GM21528 (cell line): ENCODE measurements around the gene GRB2.

ENCODE experiments used
- ATAC-seq: cut with Tn5 transposase; IDR thresholded peaks from one replicate; pipeline ENCODE4 v1.9.1; 2021; ENCODE audit warnings: mild to moderate bottlenecking, moderate library complexity; ENCODE audit not compliant: unreplicated experiment, low FRiP score

Gene GRB2

DNA sequence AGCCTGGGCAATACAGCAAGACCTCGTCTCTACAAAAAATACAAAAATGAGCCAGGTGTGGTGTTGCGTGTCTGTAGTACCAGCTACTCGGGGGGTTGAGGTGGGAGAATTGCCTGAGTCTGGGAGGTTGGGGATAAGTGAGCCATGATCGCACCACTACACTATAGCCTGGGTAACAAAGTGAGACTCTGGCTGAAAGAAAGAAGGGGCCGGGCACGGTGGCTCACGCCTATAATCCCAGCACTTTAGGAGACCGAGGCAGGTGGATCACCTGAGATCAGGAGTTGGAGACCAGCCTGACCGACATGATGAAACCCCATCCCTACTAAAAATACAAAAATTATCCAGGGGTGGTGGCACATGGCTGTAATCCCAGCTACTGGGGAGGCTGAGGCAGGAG, 10.5 kb upstream of the GRB2 start:
- no peak for ATAC-seq

DNA sequence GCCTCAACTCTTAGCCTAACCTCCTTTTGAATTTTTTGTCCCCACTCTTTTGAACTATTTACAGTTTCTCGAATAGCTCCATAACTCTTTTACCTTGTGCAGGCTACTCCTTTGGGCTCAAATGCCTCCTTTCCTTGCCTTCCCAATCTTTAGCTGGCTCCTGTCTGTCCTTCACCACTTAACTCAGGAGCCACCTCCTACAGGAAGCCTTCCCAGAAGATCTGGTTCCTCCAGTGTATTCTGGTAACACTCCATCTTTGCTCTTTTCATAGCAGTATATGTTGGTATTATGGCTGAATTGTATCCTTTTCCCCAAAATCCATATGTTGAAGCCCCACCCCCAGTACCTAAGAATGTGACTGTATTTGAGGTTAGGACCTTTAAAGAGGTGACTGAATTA, 9.0 kb upstream of the GRB2 start:
- ATAC-seq = no peak

DNA sequence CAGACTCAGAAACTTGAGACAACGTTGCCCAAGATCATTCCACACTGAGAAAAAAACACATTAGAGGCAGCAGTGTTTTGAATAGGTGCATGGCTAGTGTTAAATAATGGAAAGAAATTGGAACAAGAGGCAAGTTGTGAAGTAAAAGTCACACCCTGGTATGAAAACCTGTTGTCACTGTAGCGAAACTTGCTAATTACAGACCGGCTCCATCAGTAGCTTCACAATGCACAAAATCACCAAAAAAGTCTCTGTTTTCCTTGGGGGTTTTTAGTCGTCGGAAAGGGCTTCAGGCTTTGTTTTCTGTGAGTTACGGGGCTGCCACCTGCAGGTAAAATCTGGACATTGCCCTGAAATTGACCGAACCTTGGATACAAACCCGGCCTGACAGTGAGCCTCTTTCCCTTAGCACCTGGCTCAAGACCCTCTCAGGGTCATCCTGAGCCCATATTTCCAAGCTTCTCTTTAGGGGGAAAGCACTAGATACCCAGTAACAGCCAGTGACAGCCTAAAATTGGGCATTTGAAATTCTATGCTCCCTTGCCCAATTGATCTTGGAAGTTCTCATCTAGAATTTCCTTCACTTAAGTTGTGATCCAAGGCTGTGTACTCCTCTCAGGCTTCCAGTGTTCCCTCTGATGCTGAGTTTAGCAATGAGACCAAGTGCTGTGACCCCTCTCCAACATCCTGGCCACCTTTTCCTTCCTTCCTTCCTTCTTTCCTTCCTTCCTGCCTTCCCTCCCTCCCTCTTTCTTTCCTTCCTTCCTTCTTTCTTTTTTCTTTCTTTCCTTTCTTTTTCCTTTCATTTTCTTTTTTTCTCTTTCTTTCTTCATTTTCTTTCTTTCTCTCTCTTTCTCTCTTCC, 7.2 kb upstream of the GRB2 start:
- peak; percentile 52 for ATAC-seq

DNA sequence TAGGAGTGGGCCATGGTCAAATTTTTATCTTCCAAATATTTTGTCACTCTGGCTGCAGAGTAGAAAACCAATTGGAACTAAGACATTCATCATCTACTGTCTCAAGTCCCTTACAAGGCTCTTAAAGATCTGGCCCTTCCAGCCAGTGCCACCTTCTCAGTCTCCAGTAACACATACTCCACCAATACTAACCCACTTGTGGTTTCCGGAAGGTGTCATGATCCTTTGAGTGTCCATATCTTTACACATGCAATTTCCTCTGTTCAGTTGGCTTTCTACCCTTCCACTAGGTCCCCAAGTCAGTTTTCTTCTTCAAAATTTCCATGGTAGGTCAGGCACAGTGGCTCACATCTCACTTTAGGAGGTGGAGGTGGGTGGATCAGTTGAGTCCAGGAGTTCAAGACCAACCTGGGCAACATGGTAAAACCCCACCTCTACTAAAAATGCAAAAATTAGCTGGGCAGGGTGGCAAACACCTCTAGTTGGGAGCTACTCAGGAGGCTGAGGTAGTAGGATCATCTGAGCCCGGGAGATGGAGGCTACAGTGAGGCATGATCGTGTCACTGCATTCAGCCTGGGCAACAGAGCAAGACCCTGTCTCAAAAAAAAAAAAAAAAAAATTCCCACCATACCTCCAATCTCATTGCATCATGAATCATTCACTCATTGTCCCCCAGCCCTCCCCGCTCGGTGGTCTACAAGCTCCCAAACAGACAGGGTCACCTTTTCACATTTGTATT, 6.0 kb upstream of the GRB2 start:
- no peak for ATAC-seq

DNA sequence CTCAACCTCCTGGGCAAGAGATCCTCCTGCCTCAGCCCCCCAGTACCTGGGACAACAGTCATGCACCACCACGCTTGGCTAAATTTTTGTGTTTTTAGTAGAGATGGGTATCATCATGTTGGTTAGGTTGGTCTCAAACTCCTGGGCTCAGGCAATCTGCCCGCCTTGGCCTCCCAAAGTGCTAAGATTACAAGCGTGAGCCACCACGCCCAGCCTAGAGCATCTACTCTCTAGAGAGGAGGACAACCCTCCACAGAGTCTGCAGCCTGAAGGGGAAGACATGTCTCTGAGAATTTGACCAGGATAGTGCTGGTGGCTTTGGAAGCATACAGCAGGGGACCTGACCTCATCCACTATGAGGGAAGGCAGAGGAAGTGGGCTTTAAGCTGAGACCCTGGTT, 4.7 kb upstream of the GRB2 start:
- ATAC-seq = no peak

DNA sequence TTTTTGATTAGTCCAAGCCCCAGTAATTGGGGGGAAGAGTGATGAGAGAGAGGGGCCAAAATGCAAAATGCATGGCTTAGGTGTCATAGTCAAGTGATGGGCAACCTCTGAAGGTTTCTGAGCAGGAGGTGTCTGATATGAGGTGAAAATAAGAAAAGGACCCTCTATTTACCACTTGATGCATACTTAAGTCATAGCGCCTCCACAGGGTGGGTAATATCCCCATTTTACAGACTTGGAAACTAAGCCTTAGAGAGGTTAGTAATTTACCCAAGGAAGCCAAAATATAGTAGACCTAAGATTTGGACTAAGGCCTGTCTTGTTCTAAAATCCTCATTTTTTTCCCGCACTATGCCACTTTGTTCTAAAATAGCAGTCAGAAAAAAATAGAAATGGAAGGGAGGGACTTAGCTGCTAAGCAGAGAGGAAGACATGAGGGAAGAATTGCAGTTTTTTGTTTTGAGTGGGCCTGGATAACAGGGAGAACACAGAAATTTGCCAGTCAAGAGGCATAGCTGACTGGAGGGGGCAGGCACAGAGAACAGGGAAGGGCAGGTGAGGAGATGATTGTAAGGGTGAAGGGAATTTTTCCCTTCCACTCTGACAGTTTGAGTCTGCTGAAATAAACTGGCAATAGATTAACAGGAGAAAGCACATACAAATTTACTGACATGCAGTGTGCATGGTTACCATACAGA, 2.3 kb upstream of the GRB2 start:
- no peak for ATAC-seq

DNA sequence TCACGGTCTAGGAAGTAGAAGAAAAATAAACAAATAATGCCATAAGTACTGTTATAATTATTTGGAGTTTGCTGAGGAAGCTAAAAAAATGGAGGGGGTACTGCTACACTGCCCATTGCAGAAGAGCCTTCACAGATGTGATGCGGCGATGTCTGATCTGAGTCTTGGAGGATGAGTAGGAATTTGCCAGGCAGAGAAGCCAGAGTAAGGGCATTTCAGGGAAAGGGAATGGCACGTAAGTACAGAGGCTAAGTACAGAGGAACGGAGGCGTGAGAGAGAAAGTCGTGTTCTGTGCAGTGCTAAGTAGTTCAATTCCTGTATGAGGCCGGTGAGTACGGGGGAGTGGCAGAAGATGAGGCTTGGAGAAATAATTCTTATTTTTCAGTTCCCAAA, 741 bp upstream of the GRB2 start:
- peak; percentile 0 for ATAC-seq

DNA sequence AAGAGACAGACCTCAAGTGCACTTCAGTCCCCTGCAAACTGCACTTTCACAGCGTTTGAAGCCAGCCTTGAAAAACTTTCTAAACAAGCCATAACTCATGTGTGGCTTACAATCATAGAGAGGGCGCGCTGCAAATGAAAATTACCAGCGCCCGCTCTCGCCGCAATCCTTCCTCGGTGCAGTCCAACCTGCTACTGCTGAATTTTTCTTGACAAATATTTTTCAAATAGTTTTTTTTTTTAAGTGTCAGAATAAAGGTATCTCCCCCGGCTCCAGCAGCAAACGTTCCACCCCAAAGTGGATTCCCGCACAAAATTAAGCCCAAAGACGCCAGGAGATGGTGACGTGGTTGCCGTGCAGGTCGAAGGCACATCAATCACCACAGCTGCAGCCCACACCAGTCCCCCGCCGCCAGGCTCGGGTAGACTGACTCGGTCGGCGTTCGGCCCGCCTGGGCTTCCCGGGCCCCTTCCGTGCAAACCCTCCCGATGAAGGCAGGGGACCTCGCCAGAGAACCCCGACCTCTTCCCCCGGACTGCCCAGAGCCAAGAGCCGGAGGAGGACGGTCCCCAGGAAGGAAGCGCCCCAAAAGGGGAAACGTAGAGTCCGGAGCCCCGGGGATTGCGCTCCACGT, 630 bp downstream of the GRB2 start:
- ATAC-seq = peak; percentile 19

DNA sequence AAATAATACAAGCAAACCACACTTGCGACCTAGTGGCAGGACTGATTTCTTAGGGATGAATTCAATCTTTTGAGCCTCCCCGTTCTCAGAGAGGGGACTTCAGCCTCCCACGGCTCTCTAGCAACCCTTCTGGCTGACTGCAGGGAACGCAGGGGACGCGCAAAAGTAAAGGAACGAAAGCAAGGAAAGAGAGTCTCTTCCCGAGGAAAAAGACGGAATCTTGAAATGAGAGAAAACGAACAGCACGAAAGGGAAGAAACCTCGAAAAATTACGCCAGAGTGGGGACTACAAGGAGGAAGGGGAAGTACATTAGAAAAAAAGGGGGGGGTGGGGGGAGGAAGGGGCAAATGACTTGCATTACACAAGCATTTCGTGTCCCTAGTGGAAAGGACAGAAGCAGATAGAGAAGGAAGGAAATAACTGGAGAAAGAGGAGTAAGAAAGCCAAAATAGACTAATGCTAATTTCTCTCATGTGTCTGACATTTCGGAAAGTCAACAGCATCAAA, 1.2 kb downstream of the GRB2 start:
- ATAC-seq = no peak

DNA sequence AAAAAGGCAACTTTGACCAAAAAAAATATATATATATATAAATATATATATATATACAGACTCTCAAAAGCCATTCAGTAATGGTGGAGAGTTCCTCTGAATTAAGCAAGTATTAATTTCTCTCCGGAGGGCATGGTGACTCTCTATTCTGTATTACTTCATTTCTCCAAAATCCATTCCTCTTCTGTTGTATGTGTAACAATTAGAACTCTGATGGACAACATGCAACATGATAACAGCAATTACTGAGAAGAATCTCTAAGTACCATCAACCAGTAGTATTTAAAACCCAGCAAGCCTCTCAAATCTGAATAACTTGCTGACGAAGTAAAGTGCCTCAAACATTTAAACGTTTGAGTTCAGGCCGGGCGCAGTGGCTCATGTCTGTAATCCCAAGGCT, 2.3 kb downstream of the GRB2 start:
- ATAC-seq = no peak

DNA sequence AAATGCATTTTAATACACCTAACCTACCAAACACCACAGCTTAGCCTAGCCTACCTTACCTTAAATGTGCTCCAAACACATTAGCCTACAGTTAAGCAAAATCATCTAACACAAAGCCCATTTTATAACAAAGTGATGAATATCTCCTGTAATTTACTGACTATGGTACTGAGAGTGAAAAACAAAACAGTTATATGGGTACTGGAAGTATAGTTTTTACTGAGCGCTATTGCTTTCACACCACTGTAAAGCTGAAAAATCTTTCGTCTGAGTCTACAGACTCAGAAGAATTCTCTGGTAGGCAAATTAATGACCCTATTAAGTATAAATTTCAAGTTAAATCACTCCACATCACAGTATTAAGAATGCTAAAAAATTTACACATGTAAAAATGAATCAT, 3.5 kb downstream of the GRB2 start:
- ATAC-seq = no peak

DNA sequence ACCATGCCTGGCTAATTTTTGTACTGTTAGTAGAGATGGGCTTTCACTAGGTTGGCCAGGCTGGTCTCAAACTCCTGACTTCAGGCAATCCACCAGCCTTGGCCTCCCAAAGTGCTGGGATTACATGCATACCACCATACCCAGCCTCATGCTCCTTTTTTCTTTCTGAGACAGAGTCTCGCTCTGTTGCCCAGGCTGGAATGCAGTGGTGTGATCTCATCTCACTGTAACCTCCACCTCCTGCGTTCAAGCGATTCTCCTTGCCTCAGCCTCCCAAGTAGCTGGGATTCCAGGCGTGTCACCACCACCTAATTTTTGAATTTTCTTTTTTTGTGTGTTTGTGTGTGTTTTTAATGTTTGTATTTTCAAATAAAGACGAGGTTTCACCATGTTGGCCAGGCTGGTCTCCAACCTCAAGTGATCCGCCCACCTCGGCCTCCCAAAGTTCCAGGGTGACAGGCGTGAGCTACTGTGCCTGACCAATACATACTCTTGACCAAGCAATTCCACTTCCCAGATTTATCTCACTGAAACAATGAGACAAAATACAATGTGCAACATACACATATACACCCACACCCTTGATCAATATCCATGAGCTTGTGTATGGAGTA, 5.0 kb downstream of the GRB2 start:
- no peak for ATAC-seq

DNA sequence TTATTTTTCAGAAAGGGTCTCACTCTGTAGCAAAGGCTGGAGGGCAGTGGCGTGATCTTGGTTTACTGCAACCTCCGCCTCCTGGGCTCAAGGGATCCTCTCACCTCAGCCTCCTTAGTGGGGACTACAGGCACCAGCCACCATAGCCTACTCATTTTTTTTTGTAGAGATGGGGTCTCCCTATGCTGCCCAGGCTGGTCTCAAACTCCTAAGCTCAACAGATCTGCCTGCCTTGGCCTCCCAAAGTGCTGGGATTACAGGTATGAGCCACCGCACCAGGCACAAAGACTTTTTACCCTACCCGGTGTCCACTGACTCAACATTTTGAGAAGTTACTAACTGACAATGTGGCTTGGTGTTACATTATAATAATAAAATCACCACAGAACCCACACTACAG, 7.2 kb downstream of the GRB2 start:
- ATAC-seq = no peak

DNA sequence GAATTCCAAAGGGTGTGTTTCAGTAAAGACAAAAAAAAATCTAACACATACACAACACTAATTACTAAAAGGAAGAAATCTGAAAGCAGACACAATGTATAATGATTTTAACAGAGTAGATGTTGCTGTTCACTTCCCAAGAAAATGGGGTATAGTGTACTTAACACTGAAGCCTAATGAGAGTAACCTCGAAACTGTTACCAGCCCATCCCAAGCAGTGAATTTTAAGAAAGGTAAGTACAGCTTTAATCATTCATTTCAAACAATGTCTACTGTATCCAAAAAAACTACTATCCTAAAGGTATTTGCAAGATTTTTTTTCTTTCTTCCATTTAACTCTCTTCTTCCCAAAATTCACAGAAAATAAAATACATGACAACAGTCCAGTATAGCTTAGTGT, 8.3 kb downstream of the GRB2 start:
- no peak for ATAC-seq

DNA sequence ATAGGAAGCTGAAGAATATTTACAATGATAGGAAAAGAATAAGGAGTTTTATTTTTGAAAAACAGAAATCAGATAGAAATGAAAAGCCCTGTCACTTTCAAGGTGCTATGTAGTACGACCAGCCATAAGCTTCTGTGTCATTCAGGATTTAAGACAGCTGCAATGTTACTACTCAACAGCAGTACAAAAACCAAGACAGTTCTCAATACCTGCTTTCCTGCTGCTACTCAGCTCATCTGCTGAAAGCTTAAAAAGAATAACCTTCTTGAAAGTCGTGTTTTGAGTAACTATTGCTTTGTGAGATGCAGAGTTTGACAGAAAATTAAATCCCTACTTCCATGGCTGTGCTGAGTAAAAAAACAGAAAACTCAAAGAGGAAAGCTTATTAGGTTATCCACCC, 8.7 kb downstream of the GRB2 start:
- no peak for ATAC-seq

DNA sequence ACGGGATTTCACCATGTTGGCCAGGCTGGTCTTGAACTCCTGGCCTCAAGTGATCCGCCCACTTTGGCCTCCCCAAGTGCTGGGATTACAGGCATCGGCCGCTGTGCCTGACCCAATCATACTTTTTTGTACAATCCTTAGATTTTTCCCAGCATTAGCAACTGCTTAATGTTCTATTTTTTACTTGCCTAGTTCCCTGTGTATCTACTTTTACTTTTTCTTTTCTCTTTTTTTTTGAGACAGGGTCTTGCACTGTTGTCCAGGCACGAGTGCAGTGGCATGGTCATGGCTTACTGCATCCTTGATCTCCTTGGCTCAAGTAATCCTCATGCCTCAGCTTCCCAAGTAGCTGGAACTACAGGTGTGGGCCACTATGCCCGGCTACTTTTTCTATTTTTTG, 9.5 kb downstream of the GRB2 start:
- no peak for ATAC-seq

DNA sequence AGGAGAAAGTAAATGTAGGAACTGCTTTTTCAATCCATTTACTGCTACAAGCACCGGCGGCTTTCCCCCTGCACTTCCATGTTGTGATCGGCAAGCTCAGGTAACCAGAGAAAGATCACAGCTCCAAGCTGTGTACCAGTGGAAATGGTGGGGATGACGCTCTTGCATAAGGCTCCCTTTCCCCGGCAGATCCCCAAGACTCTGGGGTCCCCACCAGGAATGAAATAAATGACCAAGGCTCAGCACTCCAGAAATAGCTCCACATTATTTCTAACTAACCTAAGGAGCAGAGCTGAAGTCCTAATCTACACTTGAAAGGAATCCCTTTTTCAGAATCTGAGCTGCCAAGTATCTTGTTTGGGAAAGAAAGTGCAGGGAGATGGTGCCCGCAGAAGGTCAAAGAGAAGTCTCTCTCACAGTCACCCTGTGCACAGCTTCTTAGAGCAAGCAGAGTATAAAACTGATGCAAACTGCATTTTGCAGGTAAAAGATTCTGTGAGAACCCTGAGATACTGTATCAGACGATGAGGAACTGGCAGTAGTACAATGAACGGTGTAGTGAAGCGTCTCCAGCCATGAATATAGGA, 11.1 kb downstream of the GRB2 start:
- ATAC-seq = no peak

DNA sequence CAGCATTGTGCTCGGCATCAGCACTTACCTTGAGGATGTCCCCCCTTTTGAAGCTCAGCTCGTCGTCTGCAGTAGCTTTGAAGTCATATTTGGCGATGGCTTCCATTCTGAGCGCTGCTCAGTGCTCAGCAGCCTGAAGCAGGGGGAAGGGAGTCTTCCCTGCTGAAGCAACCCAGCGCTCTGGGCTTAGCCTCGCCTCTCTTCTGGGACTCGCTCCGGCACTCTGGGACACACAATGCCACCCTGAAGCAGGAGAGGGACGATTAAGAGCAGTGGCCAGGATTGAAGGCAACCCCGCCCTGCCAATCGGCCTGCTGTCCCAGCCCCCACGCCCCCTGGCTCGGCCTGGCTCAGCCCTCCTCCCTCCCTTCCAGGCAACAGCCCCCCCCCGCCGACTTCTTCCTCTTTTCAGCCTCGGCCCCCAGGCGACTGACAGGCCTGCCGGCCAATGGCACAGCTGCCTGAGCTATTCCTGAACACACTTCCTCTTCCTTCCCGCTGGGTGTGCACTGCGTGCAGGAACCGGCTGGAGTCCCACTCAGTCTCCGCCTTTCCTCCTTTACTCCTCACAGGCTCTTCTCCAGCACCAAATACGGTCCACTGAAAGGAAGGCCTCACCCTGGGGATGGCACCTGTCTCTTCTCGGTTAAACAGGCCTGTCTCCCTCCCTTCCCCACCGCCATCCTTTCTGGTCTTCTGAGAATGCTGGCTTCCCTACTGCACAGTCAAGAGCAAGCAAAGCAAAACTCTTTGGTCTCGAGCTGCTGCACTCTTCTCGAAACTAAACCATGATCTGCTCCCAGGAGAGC, 11.8 kb downstream of the GRB2 start:
- peak; percentile 59 for ATAC-seq

DNA sequence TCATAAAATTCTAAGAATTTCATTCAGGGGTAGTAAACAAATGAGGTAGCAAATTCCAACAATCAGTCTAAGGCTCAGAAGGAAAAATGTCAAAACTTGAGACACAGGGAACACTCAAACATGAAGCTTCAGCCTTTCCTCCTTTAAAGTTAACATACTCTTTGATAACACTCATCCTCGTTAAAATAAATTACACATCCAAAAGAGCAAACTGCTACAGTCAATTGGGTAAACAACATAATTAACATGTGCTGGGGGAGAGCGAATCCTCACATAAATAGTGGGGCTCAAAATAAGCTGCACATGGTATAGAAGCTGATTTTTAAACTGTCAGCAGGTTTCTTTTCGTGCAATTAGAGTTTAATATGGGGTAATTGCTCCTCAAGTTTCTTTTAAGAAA, 12.9 kb downstream of the GRB2 start:
- ATAC-seq = no peak
